WTC11 (cell line): Measurements from ENCODE around the gene CDK11B.

Experiments
- ATF2 ChIP-seq: sonication (generic); formaldehyde crosslinking; IDR thresholded peaks from 2 replicates; pipeline ENCODE4 v1.8.1; 2022; ENCODE audit warnings: low read depth, missing genetic modification reagents, borderline replicate concordance
- CTCF ChIP-seq: fragments of 200-600 bp; IDR thresholded peaks from 2 replicates; pipeline ENCODE4 v1.8.0; 2022; ENCODE audit warnings: antibody characterized with exemption
- NFYB ChIP-seq: sonication (generic); formaldehyde crosslinking; conservative IDR thresholded peaks from 2 replicates; pipeline ENCODE4 v1.8.0; 2022; ENCODE audit warnings: low read depth, missing genetic modification reagents
- NR1H2 ChIP-seq: sonication (generic); formaldehyde crosslinking; IDR thresholded peaks from 2 replicates; pipeline ENCODE4 v1.9.0; 2021; ENCODE audit warnings: mild to moderate bottlenecking, moderate library complexity, missing genetic modification reagents
- TF ChIP-seq, protein P1 (sequence below): sonication (generic); formaldehyde crosslinking; IDR thresholded peaks from 2 replicates; pipeline ENCODE4 v1.8.1; 2022; ENCODE audit warnings: low read depth, mild to moderate bottlenecking, moderate library complexity, missing genetic modification reagents, borderline replicate concordance

GRCh38 chr1:1599935-1600860 is 58.6 kb downstream of the CDK11B start, which contains the start of gene FNDC10:
- TF ChIP-seq CTCF (no peak), NR1H2 (CRISPR knock-in tag) (no peak), NFYB (CRISPR knock-in tag) (no peak), ATF2 (CRISPR knock-in tag) (no peak)
- TF ChIP-seq, protein P1, sequence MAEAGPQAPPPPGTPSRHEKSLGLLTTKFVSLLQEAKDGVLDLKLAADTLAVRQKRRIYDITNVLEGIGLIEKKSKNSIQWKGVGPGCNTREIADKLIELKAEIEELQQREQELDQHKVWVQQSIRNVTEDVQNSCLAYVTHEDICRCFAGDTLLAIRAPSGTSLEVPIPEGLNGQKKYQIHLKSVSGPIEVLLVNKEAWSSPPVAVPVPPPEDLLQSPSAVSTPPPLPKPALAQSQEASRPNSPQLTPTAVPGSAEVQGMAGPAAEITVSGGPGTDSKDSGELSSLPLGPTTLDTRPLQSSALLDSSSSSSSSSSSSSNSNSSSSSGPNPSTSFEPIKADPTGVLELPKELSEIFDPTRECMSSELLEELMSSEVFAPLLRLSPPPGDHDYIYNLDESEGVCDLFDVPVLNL (CRISPR knock-in tag), result no peak
